Lower leg skin (tissue), 3 donors: Measurements from ENCODE around the gene DDX39B.
"Not testable (repeated sequence)": the region's sequence is repeated elsewhere in the genome, so short reads cannot be mapped to it uniquely, and the experiment has no call there.

Experiments
- CTCF ChIP-seq, 3 donors: fragments of 450-650 bp; IDR thresholded peaks; one replicate each; pipeline ENCODE4 v1.5.1; 2016; ENCODE audit warnings: antibody characterized with exemption in 3 of 3, mild to moderate bottlenecking in 3 of 3, moderate library complexity in 2 of 3
- POLR2A ChIP-seq, 2 donors: fragments of 450-650 bp; IDR thresholded peaks; one replicate each; pipeline ENCODE4 v1.6.1; 2016 to 2017; ENCODE audit warnings: antibody characterized with exemption in 2 of 2, mild to moderate bottlenecking in 1 of 2, moderate library complexity in 1 of 2

- not testable (repeated sequence) for TF ChIP-seq POLR2A, CTCF (IDR thresholded peaks at IDR 0.05)
Measured at GRCh38 chr6:31499648-31500047, 42.2 kb downstream of the DDX39B start.
